Stimulated activated CD8-positive, alpha-beta memory T cell treated with anti-CD3 and anti-CD28 coated beads, Interleukin-7, amount 100 ng/mL, for 24 hours (primary cell): Measurements from ENCODE around the gene F10.

Experiments used
- DNase-seq: peaks from one replicate; pipeline ENCODE4 v3.0.0-alpha.2; 2020; ENCODE audit warnings: low read depth

The F10 gene

GRCh38 chr13:113171250-113172125 is 48.9 kb downstream of the F10 start:
- no peak for DNase-seq

- no peak for DNase-seq
Measured at GRCh38 chr13:113172419-113172926, 49.9 kb downstream of the F10 start.

- DNase-seq, result no peak
Measured at GRCh38 chr13:113176280-113176679, 53.7 kb downstream of the F10 start.

- no peak for DNase-seq
Measured at GRCh38 chr13:113176822-113177221, 54.2 kb downstream of the F10 start.

- DNase-seq, result no peak
Measured at GRCh38 chr13:113178070-113178895, 55.7 kb downstream of the F10 start.

GRCh38 chr13:113178896-113179167 is 56.2 kb downstream of the F10 start:
- no peak for DNase-seq

- DNase-seq, result no peak
Measured at GRCh38 chr13:113179374-113180230, 57.0 kb downstream of the F10 start.

GRCh38 chr13:113182046-113182445 is 59.4 kb downstream of the F10 start:
- no peak for DNase-seq

- no peak for DNase-seq
Measured at GRCh38 chr13:113183450-113184129, 61.0 kb downstream of the F10 start.

GRCh38 chr13:113184568-113185440 is 62.2 kb downstream of the F10 start:
- no peak for DNase-seq

GRCh38 chr13:113186061-113186900 is 63.7 kb downstream of the F10 start:
- no peak for DNase-seq

GRCh38 chr13:113187263-113187669 is 64.7 kb downstream of the F10 start:
- peak; percentile 47 for DNase-seq

- DNase-seq, result no peak
Measured at GRCh38 chr13:113187883-113188665, 65.5 kb downstream of the F10 start.

GRCh38 chr13:113190181-113190580 is 67.6 kb downstream of the F10 start:
- DNase-seq, result no peak

GRCh38 chr13:113192279-113192678 is 69.7 kb downstream of the F10 start:
- DNase-seq, result no peak

- no peak for DNase-seq
Measured at GRCh38 chr13:113192902-113193301, 70.3 kb downstream of the F10 start.

- DNase-seq, result no peak
Measured at GRCh38 chr13:113195360-113195759, 72.8 kb downstream of the F10 start.

GRCh38 chr13:113196970-113197737 is 74.6 kb downstream of the F10 start:
- no peak for DNase-seq
